A549 treated with CORT108297 at 1 μM for 4 hours (cell line): ENCODE results near the gene FBXO34. TPM values are rescaled to one million over a fixed set of nuclear protein-coding genes. Genes with fewer than 3 reads are reported as not detected.

Experiments used
- total RNA-seq: library from RNA; stranded (reverse); fragments of 200-300 nt; extraction: Qiagen RNA extraction; gene quantifications from 5 replicates; pipeline ENCODE4 v1.2.3, GENCODE V29; 2022

Gene FBXO34
- 11.2 to 17.7 TPM (median 14.5 TPM) in 5 replicates for total RNA-seq

GRCh38 chr14:55270832-55271571 lies at the start of gene FBXO34:
Gene FBXO34 (plus strand): TSS chr14:55271421. CDS start chr14:55350391, 78,970 bp downstream.

Other genes starting within 250 kb of the FBXO34 start
- gene WDHD1, start 244.3 kb upstream of the FBXO34 start, total RNA-seq, result 9.9 to 13.7 TPM (median 11.7 TPM) in 5 replicates
- 8.3 to 11.5 TPM (median 9.0 TPM) in 5 replicates for gene SOCS4, start 244.2 kb upstream of the FBXO34 start, total RNA-seq
- 96.3 to 110 TPM (median 100.0 TPM) in 5 replicates for gene MAPK1IP1L, start 219.8 kb upstream of the FBXO34 start, total RNA-seq
- gene LGALS3, start 142.2 kb upstream of the FBXO34 start, total RNA-seq, result 166 to 207 TPM (median 187 TPM) in 5 replicates
- gene DLGAP5, start 79.8 kb upstream of the FBXO34 start, total RNA-seq, result 26.3 to 44.6 TPM (median 32.0 TPM) in 5 replicates
- gene ATG14, start 140.4 kb downstream of the FBXO34 start, total RNA-seq, result 4.8 to 6.0 TPM (median 5.1 TPM) in 5 replicates
- not detected in 5 replicates for gene TBPL2, start 169.2 kb downstream of the FBXO34 start, total RNA-seq